SK-N-MC (cell line): ENCODE results near the gene PSMB4.

Source experiments
- EZH2 ChIP-seq: fragments of 200-600 bp; sonication (generic); IDR thresholded peaks from one replicate; pipeline ENCODE4 v1.6.1; 2017; ENCODE audit warnings: antibody characterized with exemption
- FOXP2 ChIP-seq: optimal IDR thresholded peaks from 2 replicates; pipeline ENCODE3; 2011; ENCODE audit warnings: mild to moderate bottlenecking, moderate library complexity; ENCODE audit not compliant: insufficient read depth; ENCODE audit errors: extremely low read length, control extremely low read depth
- POLR2AphosphoS5 ChIP-seq: IDR thresholded peaks from 2 replicates; pipeline ENCODE4 v1.6.1; 2012; ENCODE audit warnings: mild to moderate bottlenecking, low read depth, low read length, borderline replicate concordance

GRCh38 chr1:151377150-151377884 is 22.1 kb upstream of the PSMB4 start:
- TF ChIP-seq EZH2: no peak
- TF ChIP-seq POLR2AphosphoS5: no peak
- TF ChIP-seq FOXP2: no peak
